SIG-M5 (cell line): ENCODE data around the gene SZRD1.

ENCODE experiments used
- DNase-seq: peaks from one replicate; lab custom pipeline; 2025; lab: John Stamatoyannopoulos, UW

SZRD1 gene

DNA sequence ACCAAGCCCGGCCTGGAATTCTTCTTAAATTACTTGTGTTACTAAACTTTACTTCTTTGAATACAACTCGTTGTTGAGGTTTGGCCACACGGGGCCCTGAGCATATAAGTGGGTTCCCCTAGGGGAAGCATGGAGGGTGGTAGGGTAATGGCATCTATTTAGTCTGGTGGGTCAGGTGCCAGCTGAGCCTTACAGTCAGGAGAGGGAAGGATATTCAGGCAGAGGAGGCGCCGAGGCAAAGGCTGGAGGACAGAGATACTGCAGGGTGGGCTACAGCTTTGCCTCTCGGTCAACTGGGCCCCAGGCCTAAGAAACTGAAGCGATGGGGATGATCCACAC lies 73.1 kb downstream of the SZRD1 start:
- DNase-seq: no peak

DNA sequence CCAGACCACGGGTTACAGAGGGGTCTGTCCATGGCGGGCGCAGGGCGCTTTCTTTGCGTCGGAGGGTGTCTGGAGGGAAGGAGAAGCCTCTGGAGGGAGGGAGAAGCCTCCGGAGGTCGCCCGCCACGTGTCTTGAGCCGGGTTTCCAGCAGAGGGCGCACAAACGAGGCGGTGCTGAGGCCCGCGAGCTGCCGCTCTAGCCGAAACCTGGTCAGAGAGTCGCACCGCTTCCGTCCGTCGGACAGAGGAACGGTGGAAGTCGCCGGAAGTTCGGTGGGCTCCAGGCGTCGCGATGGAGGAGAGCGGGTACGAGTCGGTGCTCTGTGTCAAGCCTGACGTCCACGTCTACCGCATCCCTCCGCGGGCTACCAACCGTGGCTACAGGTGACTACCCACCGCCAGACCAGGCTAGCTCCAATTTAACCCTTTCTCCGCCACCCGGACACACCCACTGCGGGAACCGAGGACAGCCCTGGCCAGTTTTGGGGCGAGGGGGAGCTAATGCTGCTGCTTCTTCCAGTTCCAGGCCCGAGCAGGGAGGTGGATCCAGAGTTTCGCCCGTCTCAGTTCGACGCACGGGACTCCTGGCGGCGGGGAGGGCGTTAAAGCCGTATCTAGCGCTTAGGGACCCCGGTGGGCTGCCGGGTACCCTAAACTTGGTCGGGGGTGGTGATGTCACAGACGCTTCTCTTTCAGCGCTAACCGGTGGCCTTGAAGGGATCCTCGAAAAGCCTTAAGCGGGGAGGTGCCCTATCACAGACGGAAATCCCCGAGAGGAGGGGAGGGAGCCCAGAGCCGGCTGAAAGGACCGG lies 73.6 kb downstream of the SZRD1 start, which contains the start of gene NECAP2:
Gene NECAP2 (plus strand): TSS at position 255 of the 812 bp plus-strand sequence. CDS start 38 bp downstream, at position 293.
- DNase-seq: peak; percentile 45

DNA sequence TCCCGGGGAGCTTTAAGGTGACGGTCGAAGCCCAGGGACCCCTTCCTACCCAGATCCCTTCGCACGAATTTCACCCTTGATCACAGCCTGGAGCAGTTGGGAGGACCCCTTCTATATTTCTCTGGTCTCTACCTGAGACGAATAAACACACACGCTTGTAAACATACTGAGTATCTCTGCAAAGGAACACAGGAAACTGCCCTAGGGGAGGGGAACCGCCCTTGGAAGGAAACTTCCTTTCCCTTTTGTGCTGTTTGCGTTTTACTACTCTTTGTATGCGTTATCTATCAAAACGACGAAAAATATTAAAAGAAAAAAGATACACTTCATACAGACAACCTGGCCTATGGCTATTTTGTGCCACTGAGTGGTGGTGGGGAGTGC lies 74.2 kb downstream of the SZRD1 start:
- no peak for DNase-seq

DNA sequence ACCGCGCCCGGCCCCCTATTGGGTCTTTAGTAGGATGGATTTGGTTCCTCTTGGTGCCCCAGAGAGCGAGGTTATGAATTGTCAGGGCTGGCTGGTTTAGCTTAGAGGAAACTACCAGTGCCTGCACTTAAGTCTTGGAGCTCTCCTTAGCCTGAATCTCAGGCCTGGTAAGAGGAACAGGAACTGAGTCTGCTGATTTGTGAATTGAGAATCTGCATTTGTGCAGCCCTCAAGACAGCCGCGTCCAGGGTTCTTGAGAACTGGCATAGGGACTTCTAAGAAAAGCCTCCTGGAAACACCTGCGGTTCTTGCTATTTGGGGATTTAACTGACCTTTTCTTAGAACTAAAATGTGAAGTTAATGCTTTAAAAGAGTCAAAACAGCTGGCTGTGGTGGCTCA lies 75.2 kb downstream of the SZRD1 start:
- DNase-seq: no peak

DNA sequence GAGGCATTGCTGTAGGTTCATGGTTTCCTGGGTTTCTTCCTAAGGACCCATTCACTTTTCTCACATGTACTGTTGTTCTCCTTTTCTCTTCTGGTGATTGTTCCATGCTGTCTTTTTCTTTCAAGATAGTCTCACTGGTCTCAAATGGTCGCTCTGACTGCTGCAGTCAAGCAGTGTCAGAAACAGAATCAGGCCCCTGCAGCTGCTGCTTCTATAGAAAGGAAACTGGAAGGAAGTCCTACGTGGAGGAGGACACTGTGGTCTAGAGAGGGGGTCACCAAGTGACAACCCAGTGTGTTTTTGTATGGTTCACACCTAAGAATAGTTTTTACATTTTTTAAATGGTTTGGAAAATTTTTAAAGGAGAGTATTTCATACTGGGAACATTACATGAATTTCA lies 75.9 kb downstream of the SZRD1 start:
- no peak for DNase-seq

DNA sequence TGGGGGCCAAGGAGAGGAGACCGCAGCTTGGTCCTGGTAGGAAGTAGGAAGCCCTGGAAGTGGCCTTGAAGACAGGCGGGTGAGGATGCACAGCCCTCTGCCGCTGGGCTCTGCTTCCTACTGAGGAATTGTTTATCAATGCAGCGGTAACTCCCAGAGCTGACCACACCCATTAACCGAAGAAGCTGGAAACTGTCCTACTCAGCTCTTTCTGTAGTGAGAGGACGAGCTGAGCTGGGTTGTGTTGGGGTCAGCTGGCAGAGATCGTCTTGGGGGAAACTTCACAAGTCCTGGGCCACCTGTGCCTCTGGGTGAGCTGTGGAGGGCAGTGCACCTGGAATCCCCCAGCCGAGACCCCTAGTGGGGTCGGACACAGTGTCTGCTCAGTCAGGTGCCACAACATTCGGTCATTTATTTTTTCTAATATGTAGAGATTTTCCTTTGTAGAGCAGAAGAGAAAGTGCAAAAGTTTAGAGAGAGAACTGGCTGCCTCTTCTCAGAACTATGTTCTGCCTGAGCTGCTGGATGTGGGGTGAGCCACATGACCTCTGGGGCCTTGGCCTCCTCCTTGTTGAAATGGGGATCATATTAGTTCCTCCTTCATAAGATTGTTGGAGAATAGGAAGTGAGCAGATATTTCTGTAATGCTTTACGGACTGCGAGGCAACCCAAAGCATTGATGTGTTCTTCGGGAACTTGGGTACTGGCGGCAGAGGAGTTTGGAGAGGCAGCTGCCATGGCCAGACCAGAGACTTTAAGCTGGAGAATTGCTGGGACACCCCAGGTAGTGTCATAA lies 77.1 kb downstream of the SZRD1 start:
- DNase-seq: no peak

DNA sequence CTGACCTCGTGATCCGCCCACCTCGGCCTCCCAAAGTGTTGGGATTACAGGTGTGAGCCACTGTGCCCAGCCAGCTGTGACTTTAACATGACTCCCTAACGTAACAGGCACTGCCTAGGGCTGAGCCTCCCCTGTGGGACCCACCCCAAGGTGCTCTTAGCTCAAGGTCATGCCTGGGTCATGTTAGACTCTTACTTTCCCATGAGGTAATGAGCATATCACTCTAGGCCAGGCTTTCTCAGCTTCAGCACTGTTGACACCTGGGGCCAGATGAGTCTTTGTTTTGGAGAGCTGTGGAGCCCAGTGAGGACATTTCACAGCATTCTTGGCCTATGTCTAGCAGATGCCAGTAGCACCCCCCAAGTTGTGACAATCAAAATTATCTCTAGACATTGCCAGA lies 78.0 kb downstream of the SZRD1 start:
- no peak for DNase-seq

DNA sequence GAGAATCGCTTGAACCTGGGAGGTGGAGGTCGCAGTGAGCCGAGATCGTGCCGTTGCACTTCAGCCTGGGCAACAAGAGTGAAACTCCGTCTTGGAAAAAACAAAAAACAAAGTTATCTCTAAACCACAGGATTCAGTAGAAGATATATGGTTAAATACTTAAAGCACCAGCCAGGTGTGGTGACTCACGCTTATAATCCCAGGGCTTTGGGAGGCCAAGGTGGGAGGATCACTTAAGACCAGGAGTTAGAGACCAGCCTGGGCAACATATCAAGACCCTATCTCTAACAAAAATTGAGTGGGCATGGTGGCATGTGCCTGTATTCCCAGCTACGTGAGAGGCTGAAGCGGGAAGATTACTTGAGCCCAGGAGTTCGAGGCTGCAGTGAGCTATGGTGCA lies 79.1 kb downstream of the SZRD1 start:
- no peak for DNase-seq

DNA sequence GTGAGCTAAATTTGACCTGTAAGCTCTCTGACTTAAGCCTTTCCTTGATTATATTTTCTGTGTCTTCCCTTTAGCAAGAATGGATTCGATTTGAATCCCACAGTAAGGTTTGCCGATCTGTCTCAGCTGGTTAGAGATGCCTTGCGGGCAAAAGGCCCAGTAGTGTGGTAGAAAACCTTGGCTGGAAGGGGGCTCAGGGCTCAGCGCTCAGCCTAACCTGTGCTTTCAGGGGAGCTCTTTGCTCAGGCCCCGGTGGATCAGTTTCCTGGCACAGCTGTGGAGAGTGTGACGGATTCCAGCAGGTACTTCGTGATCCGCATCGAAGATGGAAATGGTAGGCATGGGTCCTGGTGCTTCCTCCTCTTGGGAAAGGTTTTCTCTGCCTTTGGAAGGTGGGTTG lies 80.6 kb downstream of the SZRD1 start:
- DNase-seq: no peak
